Tibial nerve (tissue), 4 donors: ENCODE results near the gene NPAS1.

ENCODE experiments used
- CTCF ChIP-seq, 5 experiments: fragments of 200-600 bp in 3 of 5; fragments of 450-650 bp in 2 of 5; sonication (generic) in 3 of 5; IDR thresholded peaks; one replicate each; pipeline ENCODE4 v1.5.1; 2016 to 2019; ENCODE audit warnings: antibody characterized with exemption in 5 of 5, mild to moderate bottlenecking in 3 of 5, moderate library complexity in 2 of 5
- EP300 ChIP-seq, 2 donors: sonication (generic); formaldehyde crosslinking; IDR thresholded peaks; one replicate each; pipeline ENCODE4 v1.6.1; 2017; ENCODE audit warnings: antibody characterized with exemption in 2 of 2, mild to moderate bottlenecking in 1 of 2
- POLR2A ChIP-seq, 2 donors: fragments of 450-650 bp; IDR thresholded peaks; one replicate each; pipeline ENCODE4 v1.6.1; 2017; ENCODE audit warnings: antibody characterized with exemption in 2 of 2, mild to moderate bottlenecking in 2 of 2, moderate library complexity in 2 of 2

- no peak for TF ChIP-seq CTCF (IDR thresholded peaks at IDR 0.05)
- no peak for TF ChIP-seq POLR2A (IDR thresholded peaks at IDR 0.05)
- TF ChIP-seq EP300 (IDR thresholded peaks at IDR 0.05), result no peak
Measured at GRCh38 chr19:47057328-47057727, 37.7 kb downstream of the NPAS1 start.
